MM.1S (cell line): ENCODE results near the gene EIF4B.

Source experiments
- CTCF ChIP-seq: fragments of 300-600 bp; sonication (generic); IDR thresholded peaks from 2 replicates; pipeline ENCODE4 v1.5.1; 2016; ENCODE audit warnings: antibody characterized with exemption, low read length, mixed read lengths
- EZH2 ChIP-seq: fragments of 300-600 bp; sonication (generic); optimal IDR thresholded peaks from 2 replicates; pipeline ENCODE3; 2017; ENCODE audit warnings: low read depth, mild to moderate bottlenecking, antibody characterized with exemption, low read length, mixed read lengths
- EZH2phosphoT487 ChIP-seq: fragments of 300-600 bp; sonication (generic); IDR thresholded peaks from 2 replicates; pipeline ENCODE4 v1.6.1; 2018; ENCODE audit warnings: antibody characterized with exemption, low read length

DNA sequence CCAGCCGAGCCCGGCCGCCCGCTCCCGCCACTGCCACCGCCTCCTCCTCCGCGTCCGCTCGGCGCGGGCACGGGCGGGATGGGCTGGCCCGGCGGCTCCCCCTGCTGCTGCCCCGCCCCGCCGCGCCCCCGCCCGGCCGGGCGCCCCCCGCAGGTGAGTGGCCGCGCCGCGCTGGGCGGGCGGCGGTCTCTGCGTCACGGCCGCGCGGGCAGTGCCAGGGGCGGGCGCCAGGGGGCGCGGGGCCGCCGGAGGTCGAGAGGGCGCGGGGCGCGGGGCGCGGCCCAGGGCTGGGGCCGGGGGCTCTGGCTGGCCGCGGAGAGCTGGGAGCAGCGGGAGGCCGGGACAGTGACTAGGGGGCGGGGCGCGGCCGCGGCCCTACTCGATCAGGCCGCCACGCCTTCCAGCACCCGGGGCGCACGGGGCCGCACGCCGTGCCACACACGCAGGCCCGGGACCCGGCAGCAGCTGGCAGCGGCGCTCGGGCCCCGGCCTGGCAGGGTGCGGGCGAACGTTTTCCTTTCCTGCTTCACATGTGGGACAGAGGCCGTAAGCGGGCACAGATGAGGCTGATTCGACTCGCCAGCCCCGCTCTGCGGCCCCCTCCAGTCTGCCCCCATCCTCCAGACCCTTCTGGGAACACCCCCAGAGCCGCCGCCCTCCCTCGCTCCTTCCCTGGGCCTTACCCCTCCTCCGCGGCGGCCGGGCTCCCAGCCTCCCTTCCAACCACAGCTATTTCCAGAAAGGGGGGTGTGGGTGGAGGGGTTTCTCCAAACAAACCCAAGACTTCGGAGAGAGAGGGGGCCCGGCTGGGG, 41.2 kb downstream of the EIF4B start:
- no peak for TF ChIP-seq CTCF
- no peak for TF ChIP-seq EZH2phosphoT487
- no peak for TF ChIP-seq EZH2
